Ecto neural progenitor cell (in vitro differentiated cells): ENCODE data around the gene SLC44A4.
A peak's percentile ranks its signal among the peaks of the same experiment; 100 is the strongest.

Source experiments
- DNase-seq: peaks from one replicate; pipeline ENCODE4 v3.0.0-alpha.2; 2018; ENCODE audit warnings: low spot score

Gene SLC44A4

DNA sequence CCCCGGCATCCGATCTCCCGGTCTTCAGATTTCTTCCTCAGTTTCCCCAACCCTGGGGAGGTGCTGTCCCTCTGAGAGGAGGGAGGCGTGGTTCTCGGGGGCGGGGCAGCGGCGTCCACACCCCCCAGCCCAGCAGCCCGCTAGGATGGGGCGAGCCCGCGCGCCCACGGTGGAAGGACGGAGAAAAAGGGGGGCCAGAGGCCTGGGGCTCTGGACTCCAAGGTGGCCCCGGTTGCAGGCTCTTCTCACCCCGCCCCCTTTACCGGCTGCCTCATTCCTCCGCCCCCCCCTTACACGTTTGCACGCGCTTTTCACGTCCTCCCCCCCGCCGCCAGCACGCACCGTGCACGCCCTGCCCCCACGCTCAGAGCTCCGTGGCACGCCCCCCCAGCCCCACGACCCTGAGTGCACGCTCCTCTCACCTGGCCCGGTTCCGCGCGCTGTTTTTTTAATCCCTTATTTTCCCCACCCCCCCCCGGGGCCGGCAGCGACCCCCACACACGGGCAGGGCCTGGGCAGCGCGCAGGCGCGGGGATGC lies 22.7 kb upstream of the SLC44A4 start:
- peak; percentile 61 for DNase-seq

DNA sequence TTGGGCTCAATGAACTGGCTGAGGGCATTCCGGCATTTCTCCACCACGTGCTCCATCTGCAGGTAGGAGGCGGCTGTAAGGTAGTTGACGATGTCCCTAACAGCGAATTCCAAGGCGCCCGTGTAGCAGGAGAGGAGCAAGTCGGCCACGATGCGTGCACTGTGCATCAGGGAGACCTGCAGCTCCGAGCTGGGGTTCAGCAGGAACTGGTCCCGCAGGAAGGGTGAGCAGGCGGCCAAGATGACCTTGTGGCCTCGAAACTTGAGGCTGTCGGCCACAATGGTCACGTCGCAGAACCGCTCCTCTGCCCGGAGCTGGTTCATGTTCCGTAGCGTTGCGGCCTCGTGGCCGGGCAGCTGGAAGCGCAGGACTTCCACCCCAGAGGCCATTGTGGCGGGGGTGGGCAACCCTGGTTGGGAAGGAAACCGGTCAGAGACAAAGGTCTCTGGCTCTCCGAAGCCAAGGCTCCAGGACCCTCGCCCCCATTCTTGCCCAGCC lies 22.2 kb upstream of the SLC44A4 start:
- DNase-seq = no peak

DNA sequence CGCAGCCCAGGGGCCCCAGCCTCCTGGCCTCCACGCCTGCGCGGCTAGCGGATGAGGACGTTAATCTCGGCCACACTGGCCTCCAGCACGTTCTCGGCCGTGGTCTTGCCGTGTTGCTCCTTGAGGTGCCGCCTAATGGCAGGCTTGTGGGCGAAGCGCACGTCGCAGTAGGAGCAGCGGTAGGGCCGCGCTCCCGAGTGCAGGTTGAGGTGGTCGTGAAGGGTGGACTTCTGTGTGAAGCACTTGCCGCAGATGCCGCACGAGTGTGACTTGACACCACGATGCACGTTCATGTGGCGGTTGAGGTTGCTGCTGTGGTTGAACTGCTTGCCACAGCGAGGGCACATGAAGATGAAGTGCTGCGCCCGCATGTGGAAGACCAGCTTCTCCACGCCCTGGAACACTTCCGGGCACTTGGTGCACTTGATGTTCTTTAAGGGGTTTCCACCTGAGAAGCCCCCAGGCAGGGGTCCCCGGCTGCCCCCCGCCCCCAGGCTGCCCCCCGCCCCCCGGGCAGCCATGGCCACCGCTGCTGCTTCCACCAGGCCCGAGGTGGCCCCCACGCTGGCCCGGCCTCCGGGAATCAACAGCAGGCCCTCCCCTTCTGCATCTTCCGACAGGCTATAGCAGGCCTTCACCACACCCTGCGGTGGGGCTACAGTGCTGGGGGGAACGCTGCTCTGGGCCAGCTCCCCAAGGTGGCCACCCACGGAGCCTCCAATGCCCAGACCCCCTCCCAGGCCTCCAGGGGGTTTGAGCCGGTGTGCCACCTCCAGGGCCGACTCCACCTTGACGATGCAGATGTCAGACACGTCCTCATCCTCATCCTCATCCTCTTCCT lies 21.3 kb upstream of the SLC44A4 start:
- DNase-seq = no peak

GRCh38 chr6:31899215-31899614 lies 20.4 kb upstream of the SLC44A4 start:
- DNase-seq = no peak

- DNase-seq = no peak
Observed at GRCh38 chr6:31898383-31899011, 19.7 kb upstream of the SLC44A4 start.

- DNase-seq = peak; percentile 89
Observed at GRCh38 chr6:31897612-31898382, 19.0 kb upstream of the SLC44A4 start, which contains the start of gene EHMT2. TSS of gene EHMT2 (minus strand) at chr6:31897698. CDS start at chr6:31897677, 21 bp downstream.

- DNase-seq = peak; percentile 64
Observed at GRCh38 chr6:31896856-31897611, 18.2 kb upstream of the SLC44A4 start.

DNA sequence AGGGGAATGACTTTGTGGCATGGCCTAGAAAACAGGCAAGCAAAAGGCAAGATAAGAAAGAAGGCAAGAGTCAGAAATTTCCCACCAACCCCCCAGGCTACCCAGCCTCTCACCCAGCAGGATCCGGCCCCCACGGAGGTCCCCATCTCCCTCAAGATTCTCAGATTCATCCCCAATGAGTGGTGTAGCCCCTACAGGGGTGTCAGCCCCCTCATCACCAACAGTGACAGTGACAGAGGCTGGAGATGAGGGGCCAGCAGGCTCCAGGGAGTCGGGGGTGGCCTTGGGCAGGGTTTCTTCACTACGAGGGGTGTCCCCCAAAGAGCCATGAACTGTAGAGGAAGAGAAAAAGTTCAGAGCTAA lies 17.7 kb upstream of the SLC44A4 start:
- DNase-seq = no peak

DNA sequence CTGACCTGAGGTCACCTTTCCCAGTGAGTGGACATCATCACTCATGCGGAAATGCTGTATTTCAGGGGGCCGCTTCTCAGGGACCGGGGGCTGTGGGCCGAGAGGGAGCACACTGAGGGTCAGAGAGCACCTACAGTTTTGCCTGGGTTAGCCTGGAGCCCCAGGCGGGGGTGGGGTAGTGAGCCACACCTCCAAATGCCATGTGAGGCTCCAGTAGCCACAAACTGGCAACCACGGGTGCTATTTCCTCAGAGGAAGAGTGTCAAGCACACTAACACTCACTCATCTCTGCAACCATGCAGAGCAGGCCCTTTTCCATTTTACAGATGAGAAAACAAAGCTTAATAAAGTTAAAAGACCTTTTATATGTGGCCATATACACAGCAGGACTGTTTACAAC lies 14.0 kb upstream of the SLC44A4 start:
- DNase-seq = no peak

DNA sequence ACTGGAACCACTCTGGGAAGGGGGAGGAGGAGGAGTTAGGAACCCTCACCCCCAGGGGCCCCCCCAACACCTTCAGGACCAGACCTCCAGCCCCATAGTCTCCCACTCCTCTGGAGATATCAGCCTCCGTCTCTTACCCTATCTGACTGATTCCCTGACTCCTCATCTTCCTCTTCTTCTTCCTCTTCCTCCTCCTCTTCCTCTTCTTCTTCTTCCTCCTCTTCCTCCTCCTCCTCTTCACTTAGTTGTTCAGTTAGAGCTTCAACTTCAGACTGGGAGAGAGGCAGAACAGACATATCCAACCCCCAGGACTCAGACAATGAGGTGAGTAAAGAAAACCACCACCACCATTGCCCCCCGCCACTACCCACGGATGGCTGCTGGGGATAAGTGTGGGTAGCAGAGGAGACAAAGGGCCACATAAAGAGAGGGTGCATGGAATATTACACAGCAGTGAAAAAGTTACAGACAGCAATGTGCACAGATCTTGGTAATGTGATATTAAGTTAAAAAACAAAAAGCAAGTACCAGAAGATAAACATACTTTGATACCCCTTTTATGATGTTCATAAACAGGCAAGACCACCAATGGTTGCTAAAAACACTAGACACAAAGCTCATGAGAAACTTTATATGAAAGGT lies 10.7 kb upstream of the SLC44A4 start:
- DNase-seq = no peak

DNA sequence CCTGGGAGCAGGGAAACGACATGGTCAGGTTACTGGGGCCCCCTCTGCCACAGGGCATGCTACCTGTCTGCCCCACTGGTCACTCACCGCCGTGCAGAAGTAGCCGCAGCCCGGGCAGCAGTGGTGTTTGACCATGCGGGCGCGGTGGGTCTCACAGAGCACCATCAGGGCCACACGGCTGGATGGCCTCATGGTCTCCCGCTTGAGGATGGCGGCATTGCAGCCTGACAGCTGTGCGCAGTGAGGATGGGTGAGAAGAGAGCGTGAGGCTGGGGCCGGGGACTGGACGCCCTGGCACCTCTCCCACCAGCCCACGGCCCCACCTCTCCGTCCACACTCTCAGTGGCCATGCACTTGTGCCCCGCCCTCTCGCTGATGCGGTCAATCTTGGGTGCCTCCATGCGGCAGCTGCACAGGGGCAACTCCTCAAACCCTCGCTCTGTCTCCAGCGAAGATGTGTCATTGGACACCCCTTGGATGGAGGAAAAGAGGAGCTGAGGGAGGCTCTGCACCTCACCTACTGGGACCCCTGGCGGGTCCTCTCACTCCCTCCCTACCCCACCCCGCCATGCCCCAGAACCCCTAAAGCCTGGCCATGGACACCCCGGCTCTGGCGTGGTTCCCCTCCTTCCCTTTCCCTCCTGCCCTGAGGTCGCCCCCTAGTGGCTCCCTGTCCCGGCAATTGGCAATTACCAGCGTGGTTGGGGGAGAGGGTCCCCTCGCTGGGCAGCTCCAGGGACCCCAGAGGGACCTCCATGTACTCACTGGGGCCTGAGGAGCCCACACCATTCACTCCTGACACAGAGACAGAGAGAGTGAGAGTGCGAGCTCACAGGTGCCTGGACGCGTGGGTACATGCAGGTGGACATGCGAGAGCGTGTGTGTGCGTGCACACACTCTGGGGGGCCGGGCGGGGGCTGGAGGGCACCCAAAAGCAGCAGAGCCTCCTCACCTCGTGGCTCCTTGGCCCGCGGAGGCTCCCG lies 9.8 kb upstream of the SLC44A4 start:
- no peak for DNase-seq

GRCh38 chr6:31887173-31888007 lies 8.6 kb upstream of the SLC44A4 start:
- DNase-seq = no peak

DNA sequence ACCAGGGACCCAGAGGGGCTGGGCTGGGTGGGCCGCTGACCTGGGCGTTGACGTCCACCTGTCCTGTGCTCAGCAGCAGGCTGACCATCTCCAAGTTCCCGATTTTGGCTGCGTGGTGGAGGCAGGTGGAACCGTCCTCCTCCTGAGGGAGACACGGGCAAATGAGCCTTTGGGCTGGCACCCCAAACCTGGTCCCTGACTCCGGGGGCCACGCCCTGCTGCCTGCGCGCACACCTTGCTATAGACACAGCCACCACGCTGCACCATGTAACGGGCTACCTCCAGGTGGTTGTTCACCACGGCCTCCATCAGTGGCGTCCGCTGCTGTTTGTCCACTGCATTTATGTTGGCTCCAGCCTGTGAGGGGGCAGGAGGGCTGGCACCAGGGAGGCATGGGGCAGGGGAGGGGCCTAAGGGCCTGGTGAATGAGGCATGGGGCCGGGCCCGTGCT lies 7.8 kb upstream of the SLC44A4 start:
- DNase-seq = no peak

DNA sequence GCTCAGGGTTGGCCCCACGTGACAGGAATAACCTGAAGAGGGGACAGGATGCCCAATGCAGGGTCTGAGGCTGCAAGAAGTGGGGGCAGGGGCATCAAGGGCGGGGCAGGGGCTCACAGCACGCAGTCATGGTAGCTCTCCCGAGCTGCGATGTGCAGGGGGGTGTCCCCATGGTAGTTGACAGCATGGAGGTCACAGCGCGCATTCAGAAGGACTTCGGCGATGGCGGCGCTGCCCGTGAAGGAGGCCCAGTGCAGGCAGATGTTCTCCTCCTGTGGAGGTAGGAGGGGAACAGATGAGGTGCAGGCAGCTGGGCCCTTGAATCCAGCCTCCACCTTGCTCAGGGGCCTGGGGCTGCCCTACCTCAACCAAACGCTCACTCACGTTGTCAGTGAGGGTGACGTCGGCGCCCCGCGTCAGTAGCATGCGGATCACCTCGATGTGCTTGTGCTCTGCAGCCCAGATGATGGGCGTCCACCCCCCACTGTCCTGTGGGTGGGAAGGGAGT lies 5.8 kb upstream of the SLC44A4 start:
- DNase-seq = no peak

DNA sequence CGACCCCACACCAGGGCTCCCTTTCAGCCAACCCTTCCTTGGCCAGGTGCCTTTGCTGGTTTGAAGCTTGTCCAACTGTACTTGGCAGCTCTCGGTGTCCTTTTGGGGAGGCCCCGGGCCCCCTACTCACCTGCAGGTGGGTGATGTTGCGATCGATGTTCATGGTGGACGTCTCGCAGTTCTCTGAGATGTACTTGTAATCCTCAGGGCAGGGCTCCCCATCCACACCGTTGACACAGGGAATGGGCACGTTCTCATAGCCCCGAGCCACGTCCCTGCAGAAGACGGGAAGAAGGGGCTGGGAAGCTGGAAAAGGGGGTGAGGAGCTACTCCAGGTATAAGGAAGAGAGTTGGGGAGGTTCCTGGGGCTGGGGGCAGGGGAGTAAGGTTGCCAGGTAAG lies 4.9 kb upstream of the SLC44A4 start:
- DNase-seq = no peak

DNA sequence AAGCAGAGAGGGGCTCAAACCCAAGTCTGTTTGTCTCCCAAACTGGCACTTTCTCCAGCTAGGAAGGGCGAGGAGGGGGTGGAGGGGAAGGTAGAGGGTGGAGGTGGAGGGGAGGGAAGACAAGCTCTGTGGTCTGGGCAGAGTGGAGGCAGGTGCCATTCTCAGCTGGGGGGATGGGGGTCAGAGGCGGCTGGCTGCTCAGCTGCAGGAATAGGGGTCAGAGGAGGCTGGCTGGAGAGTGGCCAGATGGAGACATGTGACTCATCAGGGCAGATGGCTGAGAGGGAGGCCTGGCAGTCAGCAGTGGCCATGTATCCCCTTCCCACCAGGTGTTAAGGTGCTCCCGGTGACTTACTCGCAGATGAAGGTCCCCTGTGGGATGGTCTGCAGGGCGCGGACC lies 3.5 kb upstream of the SLC44A4 start:
- DNase-seq = no peak

- DNase-seq = no peak
Observed at GRCh38 chr6:31881136-31881859, 2.5 kb upstream of the SLC44A4 start.

- no peak for DNase-seq
Observed at GRCh38 chr6:31880616-31881015, 1.8 kb upstream of the SLC44A4 start.
